GF-D8 (cell line): ENCODE results near the gene NCMAP.
A peak's percentile ranks its signal among the peaks of the same experiment; 100 is the strongest.

Experiments used
- DNase-seq: peaks from one replicate; lab custom pipeline; 2025; lab: John Stamatoyannopoulos, UW

NCMAP gene

GRCh38 chr1:24570265-24571125, 14.6 kb downstream of the NCMAP start:
- DNase-seq: no peak

GRCh38 chr1:24572301-24572700, 16.4 kb downstream of the NCMAP start:
- DNase-seq: no peak

- no peak for DNase-seq
These were observed 20.2 kb downstream of the NCMAP start for GRCh38 chr1:24575905-24576587.

- no peak for DNase-seq
These were observed 23.0 kb downstream of the NCMAP start for GRCh38 chr1:24578846-24579245.

- no peak for DNase-seq
These were observed 24.9 kb downstream of the NCMAP start for GRCh38 chr1:24580756-24581155.

GRCh38 chr1:24584171-24584647, 28.3 kb downstream of the NCMAP start:
- no peak for DNase-seq

- no peak for DNase-seq
These were observed 30.2 kb downstream of the NCMAP start for GRCh38 chr1:24586119-24586518.

GRCh38 chr1:24586970-24587820, 31.3 kb downstream of the NCMAP start:
- DNase-seq: peak; percentile 3

- no peak for DNase-seq
These were observed 32.7 kb downstream of the NCMAP start for GRCh38 chr1:24588573-24588972.

GRCh38 chr1:24589200-24589599, 33.3 kb downstream of the NCMAP start:
- no peak for DNase-seq

- DNase-seq: no peak
These were observed 35.9 kb downstream of the NCMAP start for GRCh38 chr1:24591781-24592180.

GRCh38 chr1:24594328-24594598, 38.4 kb downstream of the NCMAP start:
- no peak for DNase-seq

GRCh38 chr1:24596401-24596880, 40.6 kb downstream of the NCMAP start:
- no peak for DNase-seq

- DNase-seq: no peak
These were observed 43.4 kb downstream of the NCMAP start for GRCh38 chr1:24599265-24599664.

GRCh38 chr1:24600551-24600950, 44.7 kb downstream of the NCMAP start:
- DNase-seq: no peak

- DNase-seq: no peak
These were observed 49.8 kb downstream of the NCMAP start for GRCh38 chr1:24605534-24606295.

GRCh38 chr1:24606296-24606605, 50.4 kb downstream of the NCMAP start:
- no peak for DNase-seq

- DNase-seq: no peak
These were observed 50.7 kb downstream of the NCMAP start for GRCh38 chr1:24606621-24607020.

GRCh38 chr1:24609949-24610517, 54.1 kb downstream of the NCMAP start:
- DNase-seq: no peak

GRCh38 chr1:24619376-24619775, 63.5 kb downstream of the NCMAP start:
- no peak for DNase-seq

GRCh38 chr1:24620678-24621077, 64.8 kb downstream of the NCMAP start:
- DNase-seq: no peak

GRCh38 chr1:24621121-24621520, 65.2 kb downstream of the NCMAP start:
- DNase-seq: no peak
